ENCODE measurements around the gene EDNRB. TPM values are rescaled to one million over a fixed set of nuclear protein-coding genes. Genes with fewer than 3 reads are reported as not detected.

Gene EDNRB
- total RNA-seq, 1 experiment from 2014 or later = 55.8 TPM

- TF ChIP-seq ZNF512 (CRISPR knock-in tag; IDR thresholded peaks at IDR 0.05; ENCODE audit: borderline replicate concordance) (no peak), ZNF425 (CRISPR knock-in tag; conservative IDR thresholded peaks at IDR 0.05) (no peak), NR3C1 (CRISPR knock-in tag; conservative IDR thresholded peaks at IDR 0.05; ENCODE audit: low read depth) (no peak), ELF4 (CRISPR knock-in tag; IDR thresholded peaks at IDR 0.05; ENCODE audit: low read depth) (no peak), SOX15 (CRISPR knock-in tag; IDR thresholded peaks at IDR 0.05) (no peak), RORB (CRISPR knock-in tag; IDR thresholded peaks at IDR 0.05) (no peak)
Observed at GRCh38 chr13:77863144-77863543, 55.5 kb downstream of the EDNRB start (continued).

- no peak overlapping the region for H3K27ac Mint-ChIP-seq
- peaks cover 9% of the 10 kb centered on the region for H3K36me3 Mint-ChIP-seq
- POLR2A ChIA-PET = no interaction called here
- no peak for ATAC-seq
- DNase-seq (ENCODE audit: low spot score) = no peak
- peaks cover 52% of the 10 kb centered on the region for H3K4me1 Mint-ChIP-seq
- H3K9me3 Mint-ChIP-seq = peaks cover 7% of the 10 kb centered on the region
- no peak overlapping the region for H3K4me3 Mint-ChIP-seq
- H3K27me3 Mint-ChIP-seq (ENCODE audit: low read depth) = no peaks in the 10 kb centered on the region
- CTCF ChIA-PET = no interaction called here
- TF ChIP-seq ZMAT4 (CRISPR knock-in tag; IDR thresholded peaks at IDR 0.05) (no peak), STAT6 (CRISPR knock-in tag; conservative IDR thresholded peaks at IDR 0.05; ENCODE audit: low read depth) (no peak), ZNF532 (CRISPR knock-in tag; IDR thresholded peaks at IDR 0.05; ENCODE audit: borderline replicate concordance) (no peak), FOXK1 (CRISPR knock-in tag; IDR thresholded peaks at IDR 0.05) (no peak), IRF1 (CRISPR knock-in tag; IDR thresholded peaks at IDR 0.05) (no peak), ZNF317 (CRISPR knock-in tag; IDR thresholded peaks at IDR 0.05; ENCODE audit: borderline replicate concordance, low read depth) (no peak), ZNF425 (CRISPR knock-in tag; conservative IDR thresholded peaks at IDR 0.05) (no peak), KAT7 (CRISPR knock-in tag; IDR thresholded peaks at IDR 0.05; ENCODE audit: borderline replicate concordance) (no peak), ZNF671 (CRISPR knock-in tag; IDR thresholded peaks at IDR 0.05) (no peak), GTF2I (CRISPR knock-in tag; conservative IDR thresholded peaks at IDR 0.05) (no peak), SMAD3 (CRISPR knock-in tag; IDR thresholded peaks at IDR 0.05; ENCODE audit: borderline replicate concordance) (no peak), ELF4 (CRISPR knock-in tag; IDR thresholded peaks at IDR 0.05; ENCODE audit: low read depth) (no peak), CTCF (IDR thresholded peaks at IDR 0.05) (no peak), USF1 (CRISPR knock-in tag; IDR thresholded peaks at IDR 0.05) (no peak), TEAD4 (CRISPR knock-in tag; IDR thresholded peaks at IDR 0.05) (no peak)
Observed at GRCh38 chr13:77861741-77862140, 56.9 kb downstream of the EDNRB start.

All from WTC11 (cell line).